Calu3 (cell line): ENCODE results near the gene TSPYL1. TPM values are rescaled to one million over a fixed set of nuclear protein-coding genes. Genes with fewer than 3 reads are reported as not detected.
"Not testable (repeated sequence)": the region's sequence is repeated elsewhere in the genome, so short reads cannot be mapped to it uniquely, and the experiment has no call there.

Source experiments
- BruUV-seq: library from RNA; stranded (reverse); fragments of 400-500 nt; replicated peaks from 2 replicates; lab custom pipeline; 2021; lab: Mats Ljungman, UMichigan
- CTCF ChIA-PET: fragments of 300-600 bp; sonication (Branson Sonifier 250); formaldehyde crosslinking; loops from one replicate; lab custom pipeline; 2022; ENCODE audit warnings: antibody characterized with exemption; lab: Charles Lee
- DNase-seq: peaks from one replicate; pipeline ENCODE4 v3.0.0; 2022
- H3K27ac Mint-ChIP-seq: one replicate; pipeline ENCODE4 v1.8.0; 2022; ENCODE audit warnings: mixed read lengths; ENCODE audit not compliant: unreplicated experiment
- H3K27me3 Mint-ChIP-seq: one replicate; pipeline ENCODE4 v1.8.0; 2022; ENCODE audit warnings: mixed read lengths; ENCODE audit not compliant: unreplicated experiment
- H3K36me3 Mint-ChIP-seq: one replicate; pipeline ENCODE4 v1.8.0; 2022; ENCODE audit warnings: mild to moderate bottlenecking, moderate library complexity, mixed read lengths; ENCODE audit not compliant: insufficient read depth, unreplicated experiment
- H3K4me1 Mint-ChIP-seq: one replicate; pipeline ENCODE4 v1.8.0; 2022; ENCODE audit warnings: mild to moderate bottlenecking, low read depth, mixed read lengths; ENCODE audit not compliant: unreplicated experiment
- H3K4me3 Mint-ChIP-seq: one replicate; pipeline ENCODE4 v1.8.0; 2022; ENCODE audit warnings: mild to moderate bottlenecking, low read depth, moderate library complexity, mixed read lengths; ENCODE audit not compliant: unreplicated experiment
- H3K9me3 Mint-ChIP-seq: one replicate; pipeline ENCODE4 v1.8.0; 2022; ENCODE audit warnings: low read depth, mixed read lengths; ENCODE audit not compliant: unreplicated experiment
- intact Hi-C: fragments of 100-400 bp; cut with micrococcal nuclease; formaldehyde crosslinking; loops from one replicate; pipeline ENCODE4 v1.10.0; 2022; ENCODE audit not compliant: unreplicated experiment
- total RNA-seq: library from RNA; stranded (reverse); gene quantifications from 2 replicates; pipeline ENCODE4 v1.2.3, GENCODE V29; 2022
- TF ChIP-seq, protein P1 (sequence below): fragments of 200-600 bp; IDR thresholded peaks from one replicate; pipeline ENCODE4 v1.8.0; 2022; ENCODE audit warnings: antibody characterized with exemption; ENCODE audit not compliant: unreplicated experiment

The TSPYL1 gene
- total RNA-seq, 1 experiment from 2014 or later = 79.0 TPM

DNA sequence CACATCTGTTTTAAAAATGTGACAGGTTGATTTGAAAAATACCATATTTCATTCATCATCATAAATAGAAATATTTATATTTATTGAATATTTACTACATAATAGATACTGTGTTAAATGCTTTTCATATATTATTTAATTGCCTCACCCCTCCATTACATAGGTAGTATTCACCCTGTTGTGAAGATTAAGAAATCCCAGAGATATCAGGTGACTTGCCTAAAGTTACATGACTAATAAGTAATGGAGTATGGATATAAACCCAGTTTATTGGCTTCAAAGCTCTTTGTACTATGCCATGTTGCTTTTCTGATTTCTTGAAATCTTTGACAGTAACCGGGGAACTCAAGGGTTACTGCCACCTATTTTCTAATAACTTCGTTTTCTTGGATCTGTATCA lies 10.1 kb upstream of the TSPYL1 start:
- no TSS peak for BruUV-seq
- TF ChIP-seq, protein P1, sequence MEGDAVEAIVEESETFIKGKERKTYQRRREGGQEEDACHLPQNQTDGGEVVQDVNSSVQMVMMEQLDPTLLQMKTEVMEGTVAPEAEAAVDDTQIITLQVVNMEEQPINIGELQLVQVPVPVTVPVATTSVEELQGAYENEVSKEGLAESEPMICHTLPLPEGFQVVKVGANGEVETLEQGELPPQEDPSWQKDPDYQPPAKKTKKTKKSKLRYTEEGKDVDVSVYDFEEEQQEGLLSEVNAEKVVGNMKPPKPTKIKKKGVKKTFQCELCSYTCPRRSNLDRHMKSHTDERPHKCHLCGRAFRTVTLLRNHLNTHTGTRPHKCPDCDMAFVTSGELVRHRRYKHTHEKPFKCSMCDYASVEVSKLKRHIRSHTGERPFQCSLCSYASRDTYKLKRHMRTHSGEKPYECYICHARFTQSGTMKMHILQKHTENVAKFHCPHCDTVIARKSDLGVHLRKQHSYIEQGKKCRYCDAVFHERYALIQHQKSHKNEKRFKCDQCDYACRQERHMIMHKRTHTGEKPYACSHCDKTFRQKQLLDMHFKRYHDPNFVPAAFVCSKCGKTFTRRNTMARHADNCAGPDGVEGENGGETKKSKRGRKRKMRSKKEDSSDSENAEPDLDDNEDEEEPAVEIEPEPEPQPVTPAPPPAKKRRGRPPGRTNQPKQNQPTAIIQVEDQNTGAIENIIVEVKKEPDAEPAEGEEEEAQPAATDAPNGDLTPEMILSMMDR = no peak
- no peak overlapping the region for H3K27ac Mint-ChIP-seq
- no peaks in the 10 kb centered on the region for H3K36me3 Mint-ChIP-seq
- H3K27me3 Mint-ChIP-seq = no peaks in the 10 kb centered on the region
- no peaks in the 10 kb centered on the region for H3K4me1 Mint-ChIP-seq
- no peak for DNase-seq
- CTCF ChIA-PET = no interaction called here
- intact Hi-C loops = loop anchor here (5.0 kb wide), 2 partner anchors 112 to 222 kb away; partner anchors contain the start of gene CALHM5
- no peak overlapping the region for H3K4me3 Mint-ChIP-seq
- no peaks in the 10 kb centered on the region for H3K9me3 Mint-ChIP-seq

DNA sequence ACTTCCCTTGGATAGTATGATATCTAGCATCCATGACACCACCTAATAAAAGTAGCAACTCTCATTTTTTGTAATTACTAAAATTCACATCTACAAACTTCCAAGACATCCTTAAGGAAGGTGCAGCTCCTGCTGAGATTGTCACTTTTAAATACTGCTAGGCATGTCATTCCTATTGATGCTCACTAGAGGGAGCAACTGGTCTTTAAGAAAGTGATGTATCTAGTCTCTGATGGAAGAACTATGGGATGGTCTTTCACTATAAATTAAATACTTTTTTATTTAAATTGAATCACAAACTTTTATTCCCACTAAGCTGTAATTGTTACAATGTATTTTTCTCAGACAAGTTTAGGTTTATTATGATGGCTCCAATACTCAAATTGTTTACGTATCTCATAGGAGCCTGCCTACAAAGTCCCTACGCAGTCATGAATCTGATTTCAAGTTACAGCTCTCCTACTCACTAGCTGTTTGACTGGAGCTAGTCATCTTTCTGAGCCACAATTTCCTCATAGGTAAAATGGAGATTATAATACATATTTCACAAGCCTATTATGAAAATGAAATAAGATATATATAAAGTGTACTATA lies 8.1 kb upstream of the TSPYL1 start:
- CTCF ChIA-PET = interaction anchor here (0.6 to 1.7 kb wide), 14 partner anchors 8 to 279 kb away, joined by 3 to 12 read pairs (median 4); partner anchors contain the start of genes CALHM5 and TSPYL1
- no peak overlapping the region for H3K27ac Mint-ChIP-seq
- no peaks in the 10 kb centered on the region for H3K27me3 Mint-ChIP-seq
- DNase-seq = no peak
- no peak overlapping the region for H3K4me3 Mint-ChIP-seq
- intact Hi-C loops = loop anchor here (1.0 to 5.0 kb wide), 5 partner anchors 115 to 274 kb away; partner anchors contain the start of gene CALHM5
- H3K4me1 Mint-ChIP-seq = no peaks in the 10 kb centered on the region
- no peaks in the 10 kb centered on the region for H3K9me3 Mint-ChIP-seq
- TF ChIP-seq, protein P1 = peak; percentile 58
- H3K36me3 Mint-ChIP-seq = no peaks in the 10 kb centered on the region
- BruUV-seq = no TSS peak

DNA sequence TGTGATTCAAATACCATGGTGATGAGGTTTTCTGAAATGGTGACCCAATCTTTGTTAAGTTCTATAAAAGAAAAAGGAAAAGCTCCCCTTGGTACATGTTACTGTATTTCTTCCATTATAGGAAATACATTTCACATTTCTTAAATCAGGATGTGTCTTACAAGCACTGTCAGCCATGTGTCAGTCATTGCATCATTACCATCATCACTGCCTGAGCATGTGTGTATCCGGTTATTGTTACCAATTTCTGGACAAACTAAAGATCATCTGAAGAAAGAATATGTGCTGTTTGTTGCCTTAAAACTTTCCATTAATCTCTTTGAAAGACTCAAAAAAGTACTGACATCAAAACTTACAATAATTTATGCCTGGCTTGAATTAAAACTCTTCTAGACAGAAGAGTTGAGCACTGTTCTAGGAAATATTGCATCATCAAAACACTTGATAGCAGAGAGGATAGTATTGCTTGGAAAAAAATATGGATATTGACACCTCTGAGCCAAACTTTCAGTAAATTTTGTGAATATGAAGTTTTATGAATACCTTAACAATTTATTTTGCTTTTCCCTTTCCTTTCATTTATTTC lies 7.1 kb upstream of the TSPYL1 start:
- Mint-ChIP-seq H3K27ac (no peak overlapping the region), H3K4me1 (no peaks in the 10 kb centered on the region), H3K9me3 (no peaks in the 10 kb centered on the region), H3K27me3 (no peaks in the 10 kb centered on the region), H3K4me3 (no peak overlapping the region), H3K36me3 (no peaks in the 10 kb centered on the region)
- no peak for DNase-seq
- no TSS peak for BruUV-seq
- intact Hi-C loops = loop anchor here (1.0 to 5.0 kb wide), 5 partner anchors 115 to 274 kb away; partner anchors contain the start of gene CALHM5
- CTCF ChIA-PET = interaction anchor here (0.6 to 1.7 kb wide), 12 partner anchors 7 to 280 kb away, joined by 3 to 12 read pairs (median 4); partner anchors contain the start of genes CALHM5 and TSPYL1
- TF ChIP-seq, protein P1 = no peak

DNA sequence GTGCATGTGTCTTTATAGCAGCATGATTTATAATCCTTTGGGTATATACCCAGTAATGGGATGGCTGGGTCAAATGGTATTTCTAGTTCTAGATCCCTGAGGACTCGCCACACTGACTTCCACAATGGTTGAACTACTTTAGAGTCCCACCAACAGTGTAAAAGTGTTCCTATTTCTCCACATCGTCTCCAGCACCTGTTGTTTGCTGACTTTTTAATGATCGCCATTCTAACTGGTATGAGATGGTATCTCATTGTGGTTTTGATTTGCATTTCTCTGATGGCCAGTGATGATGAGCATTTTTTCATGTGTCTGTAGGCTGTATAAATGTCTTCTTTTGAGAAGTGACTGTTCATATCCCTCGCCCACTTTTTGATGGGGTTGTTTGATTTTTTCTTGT lies 5.3 kb upstream of the TSPYL1 start:
- H3K4me3 Mint-ChIP-seq, DNase-seq, BruUV-seq, H3K4me1 Mint-ChIP-seq, H3K36me3 Mint-ChIP-seq, H3K27me3 Mint-ChIP-seq, CTCF ChIA-PET, H3K27ac Mint-ChIP-seq, H3K9me3 Mint-ChIP-seq: not testable (repeated sequence)
- intact Hi-C loops = loop anchor here (5.0 kb wide), 2 partner anchors 117 to 227 kb away; partner anchors contain the start of gene CALHM5
